A673 (cell line): ENCODE data around the gene RNASE8. TPM values are rescaled to one million over a fixed set of nuclear protein-coding genes. Genes with fewer than 3 reads are reported as not detected.
"Not testable (repeated sequence)": the region's sequence is repeated elsewhere in the genome, so short reads cannot be mapped to it uniquely, and the experiment has no call there.

Experiments used
- BruUV-seq: library from RNA; stranded (reverse); fragments of 400-500 nt; replicated peaks from 2 replicates; lab custom pipeline; 2021; lab: Mats Ljungman, UMichigan
- CTCF ChIA-PET: fragments of 300-600 bp; sonication (Branson Sonifier 250); formaldehyde crosslinking; loops from one replicate; lab custom pipeline; 2022; ENCODE audit warnings: antibody characterized with exemption; lab: Charles Lee
- POLR2A ChIA-PET: fragments of 300-600 bp; sonication (Branson Sonifier 250); formaldehyde crosslinking; loops from one replicate; lab custom pipeline; 2022; ENCODE audit warnings: antibody characterized with exemption; ENCODE audit not compliant: low non-redundant PET; lab: Charles Lee
- DNase-seq: peaks from one replicate; pipeline ENCODE4 v3.0.0-alpha.2; 2015; ENCODE audit warnings: low spot score
- H3K27ac ChIP-seq: fragments of 200-600 bp; sonication (generic); 2 replicates; pipeline ENCODE4 v1.5.1; 2016; ENCODE audit warnings: mixed run types, low read depth, mild to moderate bottlenecking, mixed read lengths, antibody characterized with exemption, low read length; ENCODE audit not compliant: poor library complexity, severe bottlenecking
- H3K27me3 ChIP-seq: fragments of 200-600 bp; sonication (generic); replicated peaks from 2 replicates; pipeline ENCODE4 v1.6.1; 2017; ENCODE audit warnings: mixed run types, low read depth, mild to moderate bottlenecking, mixed read lengths, antibody characterized with exemption, low read length; ENCODE audit not compliant: insufficient read depth, poor library complexity
- H3K36me3 ChIP-seq: fragments of 200-600 bp; sonication (generic); 2 replicates; pipeline ENCODE4 v1.6.1; 2016; ENCODE audit warnings: mixed run types, mild to moderate bottlenecking, mixed read lengths, antibody characterized with exemption, low read length; ENCODE audit not compliant: insufficient read depth, poor library complexity, severe bottlenecking
- H3K4me1 ChIP-seq: fragments of 200-600 bp; sonication (generic); 2 replicates; pipeline ENCODE4 v1.6.1; 2017; ENCODE audit warnings: mixed run types, mild to moderate bottlenecking, mixed read lengths, antibody characterized with exemption, low read length; ENCODE audit not compliant: insufficient read depth, poor library complexity, severe bottlenecking
- H3K4me3 ChIP-seq: fragments of 200-600 bp; sonication (generic); 2 replicates; pipeline ENCODE4 v1.5.1; 2016; ENCODE audit warnings: low read depth, mixed run types, mild to moderate bottlenecking, mixed read lengths, low read length; ENCODE audit not compliant: poor library complexity, severe bottlenecking
- H3K9me3 ChIP-seq: fragments of 200-600 bp; sonication (generic); 2 replicates; pipeline ENCODE4 v1.6.1; 2016; ENCODE audit warnings: mixed run types, low read depth, mild to moderate bottlenecking, mixed read lengths, antibody characterized with exemption, low read length; ENCODE audit not compliant: poor library complexity, severe bottlenecking
- EZH2 ChIP-seq: fragments of 200-600 bp; sonication (generic); IDR thresholded peaks from 2 replicates; pipeline ENCODE4 v1.6.1; 2017; ENCODE audit warnings: borderline replicate concordance, low read depth, mild to moderate bottlenecking, mixed read lengths, antibody characterized with exemption, low read length; ENCODE audit not compliant: poor library complexity, severe bottlenecking
- intact Hi-C: fragments of 100-400 bp; cut with micrococcal nuclease; formaldehyde crosslinking; loops from one replicate; pipeline ENCODE4 v1.10.0; 2022; ENCODE audit not compliant: unreplicated experiment
- total RNA-seq: library from RNA; stranded (reverse); gene quantifications from 2 replicates; pipeline ENCODE4 v1.2.3, GENCODE V29; 2021
- TF ChIP-seq, protein P1 (sequence below): fragments of 300-800, 200-600 bp; sonication (generic); conservative IDR thresholded peaks from 2 replicates; pipeline ENCODE4 v1.5.1; 2017; ENCODE audit warnings: low read depth, mild to moderate bottlenecking, antibody characterized with exemption, low read length, moderate library complexity, mixed read lengths

Gene RNASE8
- total RNA-seq, 1 experiment from 2014 or later, result not detected

DNA sequence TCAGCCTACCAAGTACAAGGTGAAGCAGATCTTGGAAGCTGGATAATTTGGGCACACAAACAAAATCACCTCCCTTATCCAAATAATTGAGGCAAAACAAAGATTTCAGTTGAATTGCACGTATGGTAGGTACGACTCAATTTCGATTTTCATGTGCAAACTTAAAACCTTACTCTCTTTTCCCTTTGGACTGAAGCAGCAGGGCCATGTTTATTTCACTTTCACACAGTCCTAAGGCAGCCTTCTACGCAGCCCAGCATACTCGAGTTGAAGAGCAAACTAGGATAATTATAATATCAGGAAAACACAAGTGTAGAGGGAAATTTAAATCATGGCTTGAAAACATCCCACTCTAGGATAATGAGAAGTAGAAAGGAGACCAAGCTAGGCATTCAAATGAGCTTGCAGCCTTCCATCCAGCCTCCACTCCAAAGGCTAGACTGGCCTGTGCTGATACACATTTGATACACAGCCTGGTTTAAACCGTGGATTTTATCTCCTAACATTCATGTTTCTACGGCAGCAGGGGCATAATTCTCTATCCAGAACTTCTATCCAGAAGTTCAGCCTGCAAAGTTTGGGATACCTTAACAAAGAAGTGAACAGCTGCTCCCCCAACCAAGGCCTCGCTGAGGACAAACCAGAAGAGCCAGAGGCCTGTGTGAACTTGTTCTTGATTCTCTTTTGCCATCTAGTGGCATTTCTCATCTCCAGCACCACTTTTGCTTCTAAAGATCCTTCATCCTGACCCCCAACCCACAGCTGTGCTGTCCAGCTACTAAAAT is 17.8 kb upstream of the RNASE8 start:
- Histone ChIP-seq H3K27ac (no peak overlapping the region), H3K4me1 (no peaks in the 10 kb centered on the region), H3K27me3 (no peaks in the 10 kb centered on the region), H3K36me3 (no peaks in the 10 kb centered on the region), H3K4me3 (no peak overlapping the region), H3K9me3 (no peaks in the 10 kb centered on the region)
- TF ChIP-seq EZH2, result no peak
- TF ChIP-seq, protein P1, sequence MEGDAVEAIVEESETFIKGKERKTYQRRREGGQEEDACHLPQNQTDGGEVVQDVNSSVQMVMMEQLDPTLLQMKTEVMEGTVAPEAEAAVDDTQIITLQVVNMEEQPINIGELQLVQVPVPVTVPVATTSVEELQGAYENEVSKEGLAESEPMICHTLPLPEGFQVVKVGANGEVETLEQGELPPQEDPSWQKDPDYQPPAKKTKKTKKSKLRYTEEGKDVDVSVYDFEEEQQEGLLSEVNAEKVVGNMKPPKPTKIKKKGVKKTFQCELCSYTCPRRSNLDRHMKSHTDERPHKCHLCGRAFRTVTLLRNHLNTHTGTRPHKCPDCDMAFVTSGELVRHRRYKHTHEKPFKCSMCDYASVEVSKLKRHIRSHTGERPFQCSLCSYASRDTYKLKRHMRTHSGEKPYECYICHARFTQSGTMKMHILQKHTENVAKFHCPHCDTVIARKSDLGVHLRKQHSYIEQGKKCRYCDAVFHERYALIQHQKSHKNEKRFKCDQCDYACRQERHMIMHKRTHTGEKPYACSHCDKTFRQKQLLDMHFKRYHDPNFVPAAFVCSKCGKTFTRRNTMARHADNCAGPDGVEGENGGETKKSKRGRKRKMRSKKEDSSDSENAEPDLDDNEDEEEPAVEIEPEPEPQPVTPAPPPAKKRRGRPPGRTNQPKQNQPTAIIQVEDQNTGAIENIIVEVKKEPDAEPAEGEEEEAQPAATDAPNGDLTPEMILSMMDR, result peak; percentile 66
- ChIA-PET POLR2A (no interaction called here), CTCF (interaction anchor here (0.6 to 2.0 kb wide), 5 partner anchors 25 to 281 kb away, joined by 3 to 44 read pairs (median 3); no protein-coding TSS in a partner anchor)
- DNase-seq, result peak; percentile 68
- BruUV-seq, result no TSS peak
- intact Hi-C loops, result loop anchor here (1.0 to 10.0 kb wide), 2 partner anchors 25 to 345 kb away; no protein-coding TSS in a partner anchor

DNA sequence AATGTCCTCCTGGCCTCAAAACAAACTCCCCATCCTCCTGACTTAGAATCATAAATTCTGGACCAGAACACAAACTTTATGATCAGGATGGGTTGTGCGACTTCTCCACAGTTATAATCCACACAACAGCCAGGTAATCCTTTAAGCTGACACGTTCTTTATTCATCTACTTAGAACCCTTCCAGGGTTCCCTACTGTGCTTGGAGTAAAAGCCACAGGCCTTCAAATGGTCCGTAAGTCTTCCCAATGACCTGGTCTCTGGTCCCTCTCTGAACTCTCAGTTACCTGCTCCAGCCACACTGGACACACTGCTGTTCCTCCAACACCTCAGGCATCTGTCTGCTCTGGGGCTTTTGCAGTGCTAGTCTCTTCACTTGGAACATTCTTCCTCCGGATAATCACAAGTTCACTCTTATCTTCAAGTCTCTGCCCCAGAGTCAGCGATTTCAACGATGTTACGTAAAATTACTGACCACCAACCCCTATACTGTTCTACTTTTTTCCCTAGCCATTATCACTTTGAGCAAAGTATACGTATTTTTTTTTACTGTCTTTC is 17.2 kb upstream of the RNASE8 start:
- Histone ChIP-seq H3K27me3 (no peaks in the 10 kb centered on the region), H3K4me1 (no peaks in the 10 kb centered on the region), H3K4me3 (no peak overlapping the region), H3K36me3 (no peaks in the 10 kb centered on the region), H3K9me3 (no peaks in the 10 kb centered on the region), H3K27ac (no peak overlapping the region)
- DNase-seq, result no peak
- ChIA-PET CTCF (interaction anchor here (0.9 to 2.0 kb wide), 4 partner anchors 25 to 282 kb away, joined by 3 to 44 read pairs (median 4); no protein-coding TSS in a partner anchor), POLR2A (no interaction called here)
- BruUV-seq, result no TSS peak
- intact Hi-C loops, result loop anchor here (1.0 kb wide), 1 partner anchor 26 kb away; no protein-coding TSS in a partner anchor
- TF ChIP-seq, protein P1, result no peak
- TF ChIP-seq EZH2, result no peak

DNA sequence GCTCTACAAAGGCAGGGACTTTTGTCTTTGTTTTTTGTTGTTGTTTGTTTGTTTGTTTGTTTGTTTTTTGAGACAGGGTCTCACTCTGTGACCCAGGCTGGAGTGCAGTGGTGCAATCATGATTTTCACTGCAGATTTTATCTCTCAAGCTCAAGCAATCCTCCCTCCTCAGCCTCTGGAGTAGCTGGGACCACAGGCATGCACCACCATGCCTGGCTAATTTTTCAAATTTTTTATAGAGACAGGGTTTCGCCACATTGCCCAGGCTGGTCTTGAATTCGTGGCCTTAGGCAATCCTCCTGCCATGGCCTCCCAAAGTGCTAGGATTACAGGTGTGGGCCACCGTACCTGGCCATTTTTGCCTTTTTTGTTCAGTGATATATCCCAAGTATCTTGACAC is 16.7 kb upstream of the RNASE8 start:
- H3K36me3 ChIP-seq, POLR2A ChIA-PET, H3K9me3 ChIP-seq, H3K4me3 ChIP-seq, BruUV-seq, DNase-seq, H3K27me3 ChIP-seq, H3K4me1 ChIP-seq, H3K27ac ChIP-seq: not testable (repeated sequence)
- CTCF ChIA-PET, result interaction anchor here (0.9 to 2.0 kb wide), 3 partner anchors 26 to 36 kb away, joined by 3 to 44 read pairs (median 4); no protein-coding TSS in a partner anchor
- intact Hi-C loops, result loop anchor here (1.0 kb wide), 1 partner anchor 27 kb away; no protein-coding TSS in a partner anchor
